Measurements from ENCODE around the gene IGFL1. TPM values are rescaled to one million over a fixed set of nuclear protein-coding genes. Genes with fewer than 3 reads are reported as not detected.

IGFL1 gene
- total RNA-seq, 1 experiment from 2014 or later = not detected

- Histone ChIP-seq H3K79me2 (ENCODE audit: insufficient read depth, low read length) (no peaks in the 10 kb centered on the region), H4K20me1 (ENCODE audit: insufficient read depth) (no peaks in the 10 kb centered on the region), H3K4me3 (replicated peaks in 1 of 2; ENCODE audit: low read depth in 1 of 2, low read length in 2 of 2) (no peak overlapping the region), H3K9me3 (ENCODE audit: control insufficient read depth in 1 of 2, insufficient read depth in 1 of 2, low read depth in 1 of 2, low read length in 2 of 2) (no peaks in the 10 kb centered on the region), H3K27me3 (ENCODE audit: insufficient read depth, low read length) (peaks cover 9% of the 10 kb centered on the region; the same call in 1 of the 2 replicates), H3K36me3 (ENCODE audit: control insufficient read depth in 1 of 2, insufficient read depth in 2 of 2, low read length in 2 of 2) (no peaks in the 10 kb centered on the region), H2AFZ (ENCODE audit: low read depth, low read length, poor library complexity, severe bottlenecking) (no peak overlapping the region), H3K4me2 (ENCODE audit: low read length) (no peak overlapping the region), H3K4me1 (ENCODE audit: control insufficient read depth in 1 of 2, insufficient read depth in 2 of 2, low read length in 2 of 2) (peaks cover 27 to 61% of the 10 kb centered on the region in 2 experiments), H3K9me2 (ENCODE audit: insufficient read depth) (no peaks in the 10 kb centered on the region), H3K9ac (ENCODE audit: low read length) (no peak overlapping the region), H3K27ac (ENCODE audit: low read depth, low read length) (no peak overlapping the region)
- no peak for ATAC-seq
- ChIA-PET POLR2A (no interaction called here), RAD21 (ENCODE audit: low non-redundant PET in 1 of 2, low total read pairs in 2 of 2, uncharacterized antibody in 2 of 2, unreplicated experiment in 2 of 2) (no interaction called here), CTCF (no interaction called here)
- DNase-seq (ENCODE audit: low read depth, low spot score) = no peak
- TF ChIP-seq FOSL1 (IDR thresholded peaks at IDR 0.05; ENCODE audit: low read depth) (no peak), SP1 (IDR thresholded peaks at IDR 0.05; ENCODE audit: low read depth) (no peak), RAD21 (IDR thresholded peaks at IDR 0.05; ENCODE audit: low read depth) (no peak), YY1 (IDR thresholded peaks at IDR 0.05; ENCODE audit: extremely low read depth, insufficient replicate concordance, low read depth, low read length) (no peak), TCF7L2 (IDR thresholded peaks at IDR 0.05; ENCODE audit: borderline replicate concordance, extremely low read depth, insufficient read depth, insufficient read length) (no peak), ZNF274 (IDR thresholded peaks at IDR 0.05; ENCODE audit: low read depth, low read length) (no peak), CEBPB (IDR thresholded peaks at IDR 0.05; ENCODE audit: low read depth) (no peak), CBX3 (IDR thresholded peaks at IDR 0.05; ENCODE audit: low read depth) (no peak), ELF1 (IDR thresholded peaks at IDR 0.05; ENCODE audit: borderline replicate concordance, low read depth) (no peak), EGR1 (IDR thresholded peaks at IDR 0.05; ENCODE audit: low read depth) (no peak), EZH2phosphoT487 (IDR thresholded peaks at IDR 0.05; ENCODE audit: borderline replicate concordance) (no peak), CTCF (IDR thresholded peaks at IDR 0.05 in 2 of 3, conservative IDR thresholded peaks at IDR 0.05 in 1 of 3; ENCODE audit: borderline replicate concordance in 1 of 3, insufficient read depth in 1 of 3, low read depth in 2 of 3, low read length in 2 of 3) (no peak), POLR2AphosphoS5 (IDR thresholded peaks at IDR 0.05; ENCODE audit: low read depth, low read length) (no peak), JUND (IDR thresholded peaks at IDR 0.05) (no peak), MAX (IDR thresholded peaks at IDR 0.05) (no peak), EZH2 (IDR thresholded peaks at IDR 0.05) (no peak), SIN3A (IDR thresholded peaks at IDR 0.05; ENCODE audit: low read depth) (no peak), REST (IDR thresholded peaks at IDR 0.05; ENCODE audit: low read depth) (no peak), ATF3 (IDR thresholded peaks at IDR 0.05) (no peak)
- no TSS peak for BruUV-seq (replicated peaks)
- intact Hi-C loops (cut with micrococcal nuclease) = no loop called here
These were observed 20.5 kb upstream of the IGFL1 start for GRCh38 chr19:46209051-46209450.
